GM21576 (cell line): ENCODE results near the gene MRPL17.

Experiments
- ATAC-seq: cut with Tn5 transposase; IDR thresholded peaks from one replicate; pipeline ENCODE4 v1.9.1; 2021; ENCODE audit warnings: mild to moderate bottlenecking, moderate library complexity; ENCODE audit not compliant: unreplicated experiment

Gene MRPL17

GRCh38 chr11:6634534-6634933 is 48.6 kb downstream of the MRPL17 start:
- ATAC-seq, result no peak

- no peak for ATAC-seq
Observed at GRCh38 chr11:6633422-6634408, 49.4 kb downstream of the MRPL17 start.

- no peak for ATAC-seq
Observed at GRCh38 chr11:6632116-6633073, 50.7 kb downstream of the MRPL17 start.

- no peak for ATAC-seq
Observed at GRCh38 chr11:6631361-6631890, 51.7 kb downstream of the MRPL17 start.

GRCh38 chr11:6630632-6631291 is 52.4 kb downstream of the MRPL17 start:
- ATAC-seq, result no peak
